ENCODE results near the gene TRIM3.

The TRIM3 gene

DNA sequence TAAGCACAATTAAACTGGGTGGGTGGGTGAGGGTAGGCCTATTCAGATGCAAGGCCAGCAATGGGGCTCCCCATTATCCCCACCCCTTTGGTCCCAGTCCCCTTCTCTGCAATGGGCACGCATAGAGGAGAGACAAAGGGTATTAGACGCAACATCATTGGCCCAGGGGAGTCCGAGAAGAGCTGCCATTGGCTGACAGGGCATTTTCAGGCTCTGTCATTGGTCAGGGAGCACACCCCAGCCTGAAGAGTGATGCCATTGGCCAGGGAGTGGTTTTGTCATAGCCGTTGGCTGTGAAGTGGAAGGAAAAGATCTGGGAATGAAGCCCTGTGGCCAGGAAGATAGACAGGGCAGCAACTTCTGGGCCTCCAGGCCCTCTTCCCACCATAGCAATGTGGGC, 2.8 kb upstream of the TRIM3 start:
- no peak for DNase-seq

DNA sequence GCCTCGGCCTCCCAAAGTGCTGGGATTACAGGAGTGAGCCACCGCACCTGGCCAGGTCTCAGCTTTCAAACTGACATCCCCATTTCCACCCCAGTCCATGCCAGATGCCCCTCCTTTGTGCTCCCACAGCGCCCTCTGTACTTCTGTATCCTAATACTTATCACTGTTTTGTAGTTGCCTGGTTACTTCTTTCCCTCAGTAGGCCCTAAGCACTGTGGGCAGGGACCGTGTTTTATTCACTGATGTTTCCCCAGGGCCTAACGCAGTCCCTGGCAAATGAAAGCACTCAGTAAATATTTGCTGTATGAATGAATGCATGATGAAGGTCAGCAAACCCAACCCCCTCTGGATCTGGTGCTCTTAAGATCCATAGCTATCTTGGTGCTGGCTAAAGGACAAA, 2.2 kb upstream of the TRIM3 start:
- no peak for DNase-seq

DNA sequence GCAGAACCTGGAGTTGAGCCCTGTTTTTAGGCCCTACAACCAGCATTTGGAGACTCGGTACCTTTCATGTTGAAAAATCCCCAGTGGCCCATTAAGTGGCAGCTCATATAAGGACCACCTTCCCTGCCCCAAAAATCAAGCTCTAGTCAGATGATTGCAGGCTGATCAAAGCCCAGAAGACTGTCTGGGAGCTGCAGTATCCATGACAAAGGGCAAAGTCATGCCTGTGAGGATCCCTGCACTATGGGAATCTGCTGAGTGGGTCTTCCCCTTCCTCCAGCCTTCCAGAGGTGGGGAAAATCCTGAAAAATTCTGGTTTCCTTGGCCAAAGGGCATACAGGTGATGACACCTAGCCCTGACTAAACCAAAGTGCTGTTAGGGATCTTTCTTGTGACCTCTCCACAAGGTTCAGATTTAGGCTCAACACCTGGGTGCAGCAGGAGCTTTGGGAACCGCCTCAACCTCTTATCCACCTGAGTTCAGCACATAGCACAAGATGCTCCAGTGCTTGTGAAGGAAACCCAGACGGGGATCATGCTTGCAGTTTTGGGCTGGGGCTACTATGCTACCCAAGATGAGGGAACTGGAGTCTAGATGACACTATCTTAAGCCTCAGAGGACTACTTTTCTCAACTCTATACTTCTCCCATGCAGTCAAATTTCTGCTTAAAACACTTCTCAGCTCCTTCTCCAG, 1.2 kb upstream of the TRIM3 start:
- DNase-seq = no peak

DNA sequence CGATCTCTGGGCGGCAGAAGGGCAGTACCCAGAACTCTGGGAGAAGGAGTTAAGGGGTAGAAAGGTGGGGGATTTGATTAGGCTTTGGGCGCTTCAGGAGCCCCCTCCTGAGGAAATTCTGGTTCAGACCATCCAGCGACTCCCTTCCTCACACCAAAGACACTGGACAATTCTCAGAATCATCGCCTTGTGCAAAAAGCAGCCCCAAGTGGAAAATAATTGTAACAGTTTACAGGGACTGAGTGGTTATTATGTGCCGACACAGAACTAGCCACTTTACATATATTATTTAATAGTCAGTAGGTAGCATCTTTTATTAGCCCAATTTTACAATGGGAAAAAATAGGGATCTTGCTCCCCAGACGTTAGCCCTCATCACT, 662 bp upstream of the TRIM3 start:
- no peak for DNase-seq

DNA sequence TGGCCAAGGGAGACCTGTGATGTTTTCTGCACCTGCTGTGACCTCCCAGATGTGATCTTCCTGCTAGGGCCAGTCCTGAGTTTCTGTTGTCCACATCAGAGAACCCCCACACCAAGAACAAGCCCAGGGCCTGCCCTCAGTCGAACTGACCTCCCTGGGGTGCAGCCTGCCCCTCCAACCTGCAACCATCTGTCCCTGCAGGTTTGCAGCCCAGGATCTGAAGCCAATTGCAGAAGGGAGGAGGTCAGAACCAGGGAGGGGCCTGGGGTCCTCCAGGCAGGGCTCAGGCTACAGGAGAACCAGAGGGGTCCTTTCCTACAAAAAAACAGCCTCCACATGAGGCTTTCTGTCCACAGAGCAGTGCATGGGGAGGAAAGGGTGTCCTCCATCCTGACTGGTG, 807 bp downstream of the TRIM3 start:
- DNase-seq = no peak

DNA sequence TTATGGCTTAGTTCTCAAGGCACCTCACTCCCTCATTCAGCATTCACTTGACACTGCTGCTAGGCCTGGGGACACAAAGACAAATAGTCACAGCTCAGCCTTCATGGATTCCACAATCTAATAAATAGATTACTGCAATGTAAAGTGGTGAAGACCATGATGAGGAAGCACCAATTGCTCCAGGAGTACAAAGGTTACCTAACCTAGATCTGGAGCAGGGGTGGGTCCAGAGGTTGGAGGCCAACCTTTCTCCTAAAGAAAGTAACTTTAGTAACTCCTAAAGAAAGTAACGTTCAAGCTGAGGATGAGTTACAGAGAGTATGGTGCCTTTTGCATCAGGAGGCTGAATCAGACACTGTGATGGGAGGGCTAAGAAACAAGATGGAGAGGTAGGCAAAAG, 4.1 kb downstream of the TRIM3 start:
- DNase-seq = no peak

DNA sequence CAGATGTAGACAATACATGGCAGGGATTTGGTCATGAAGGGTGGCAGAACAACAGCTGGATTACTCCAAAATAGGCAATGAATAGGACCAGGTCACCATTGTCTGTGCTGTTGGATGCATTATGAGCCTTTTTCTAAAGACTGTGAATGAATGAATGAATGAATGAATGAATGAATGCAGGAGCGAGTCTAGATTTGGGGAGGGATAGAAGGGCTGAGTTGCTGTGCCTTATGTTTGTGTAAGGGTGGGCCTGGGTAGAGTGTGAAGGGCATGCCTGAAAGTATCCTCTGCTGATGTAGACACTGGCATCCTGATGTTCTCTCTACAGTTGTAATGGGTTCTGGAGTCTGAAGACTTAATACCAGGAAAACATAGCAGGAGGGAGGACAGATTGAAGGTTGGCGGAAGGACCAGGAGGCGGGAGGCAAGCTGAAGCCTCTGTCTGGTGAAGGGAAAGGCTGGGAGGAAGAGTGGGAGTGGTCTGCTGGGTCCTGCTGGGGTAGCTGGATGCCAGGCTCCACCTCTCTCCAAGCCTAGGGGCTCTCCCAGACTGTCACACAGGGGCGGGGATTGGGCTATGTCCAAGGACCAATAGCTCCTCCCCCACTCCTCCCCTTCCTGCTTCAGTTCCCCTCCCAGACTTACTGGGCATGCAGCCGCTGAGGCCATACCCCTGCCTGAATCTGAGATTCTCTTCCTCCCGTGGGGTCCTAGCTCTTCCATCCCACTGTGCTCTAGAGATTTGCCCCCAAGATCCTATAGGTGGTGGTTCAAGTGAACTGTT, 4.8 kb downstream of the TRIM3 start:
- DNase-seq = peak; percentile 82

DNA sequence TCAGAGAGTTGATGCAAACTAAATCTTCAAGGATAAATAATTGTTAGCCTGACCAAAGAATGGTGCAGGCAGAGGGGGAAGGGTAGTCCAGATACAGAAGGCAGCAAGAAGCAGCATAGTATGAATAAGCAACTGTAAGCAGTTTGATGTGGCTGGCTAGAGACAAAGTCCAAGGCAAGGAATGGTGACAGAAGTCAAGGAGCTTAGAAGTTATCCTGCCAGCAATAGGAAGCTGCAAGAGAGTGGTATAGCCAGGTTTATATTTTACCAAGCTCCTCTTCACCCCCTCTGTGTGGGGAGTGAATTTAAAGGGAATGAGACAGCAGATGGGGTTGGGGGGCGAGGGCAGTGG, 14.7 kb downstream of the TRIM3 start:
- DNase-seq = no peak

DNA sequence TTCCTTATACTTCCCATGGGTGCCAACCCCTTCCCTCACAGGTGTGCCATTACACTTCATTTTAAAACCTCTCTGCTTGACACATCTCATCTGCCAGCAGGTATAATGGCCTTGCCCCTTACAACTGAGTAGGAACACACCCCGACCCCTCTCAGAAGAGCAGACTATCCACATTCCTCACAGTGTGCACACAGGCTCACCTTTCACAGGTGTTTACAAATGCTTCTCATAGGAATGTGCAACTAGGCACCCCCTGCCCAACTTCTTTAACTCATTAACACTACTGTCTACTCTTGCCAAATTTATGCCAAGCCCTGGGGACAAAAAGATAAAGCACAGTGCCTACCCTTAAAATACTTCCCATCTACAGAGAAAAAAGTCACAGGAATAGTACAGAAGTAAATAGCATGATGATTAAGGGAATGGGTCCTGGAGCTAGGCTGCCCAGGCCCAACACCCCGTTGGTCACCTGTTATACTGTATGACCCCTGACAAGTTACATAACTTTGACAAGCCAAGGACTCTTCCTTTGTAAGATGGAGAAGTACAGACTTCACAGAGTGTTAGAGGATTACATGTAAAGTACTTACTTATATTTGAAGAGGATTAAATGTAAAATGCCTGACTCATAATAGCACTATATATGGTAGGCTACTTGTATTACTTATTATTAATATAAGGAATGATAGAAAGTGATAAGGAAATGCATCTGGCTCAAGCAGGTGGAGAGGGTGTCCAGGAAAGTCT, 15.2 kb downstream of the TRIM3 start:
- DNase-seq = no peak

DNA sequence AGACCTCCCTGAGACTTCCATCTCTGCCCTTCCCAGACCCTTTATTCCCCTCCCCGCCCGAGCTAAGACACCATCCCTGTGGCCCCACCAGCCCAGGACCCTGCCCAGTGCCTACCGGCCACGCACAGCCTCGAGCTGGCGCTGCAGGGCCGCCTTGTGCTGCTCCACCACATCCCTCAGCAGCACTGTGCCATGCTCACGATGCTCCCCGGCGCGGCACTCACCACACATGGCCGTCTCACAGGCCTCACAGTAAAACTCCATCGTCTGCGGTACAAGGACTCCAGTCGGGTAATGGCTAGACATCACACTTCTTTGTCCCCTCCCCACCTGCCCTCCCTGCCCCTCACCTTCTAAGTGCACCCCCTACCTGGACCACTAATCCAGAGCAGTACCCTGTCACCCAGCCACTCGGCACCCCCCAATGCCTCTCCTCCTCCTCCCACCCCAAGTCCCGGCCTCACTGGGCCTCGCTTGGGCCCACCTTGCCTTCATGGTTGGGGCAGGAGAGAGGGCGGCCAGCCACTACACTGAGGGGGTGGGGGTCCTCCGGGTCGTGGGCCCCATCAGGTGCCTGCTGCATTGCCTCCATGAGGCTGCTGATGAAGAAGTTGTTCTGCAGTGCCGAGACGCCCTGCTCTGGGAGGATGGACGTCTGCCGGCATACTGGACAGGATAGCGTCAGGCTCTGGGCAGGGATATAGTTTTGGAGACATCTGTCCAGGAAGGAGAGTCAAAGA, 16.0 kb downstream of the TRIM3 start:
- no peak for DNase-seq

DNA sequence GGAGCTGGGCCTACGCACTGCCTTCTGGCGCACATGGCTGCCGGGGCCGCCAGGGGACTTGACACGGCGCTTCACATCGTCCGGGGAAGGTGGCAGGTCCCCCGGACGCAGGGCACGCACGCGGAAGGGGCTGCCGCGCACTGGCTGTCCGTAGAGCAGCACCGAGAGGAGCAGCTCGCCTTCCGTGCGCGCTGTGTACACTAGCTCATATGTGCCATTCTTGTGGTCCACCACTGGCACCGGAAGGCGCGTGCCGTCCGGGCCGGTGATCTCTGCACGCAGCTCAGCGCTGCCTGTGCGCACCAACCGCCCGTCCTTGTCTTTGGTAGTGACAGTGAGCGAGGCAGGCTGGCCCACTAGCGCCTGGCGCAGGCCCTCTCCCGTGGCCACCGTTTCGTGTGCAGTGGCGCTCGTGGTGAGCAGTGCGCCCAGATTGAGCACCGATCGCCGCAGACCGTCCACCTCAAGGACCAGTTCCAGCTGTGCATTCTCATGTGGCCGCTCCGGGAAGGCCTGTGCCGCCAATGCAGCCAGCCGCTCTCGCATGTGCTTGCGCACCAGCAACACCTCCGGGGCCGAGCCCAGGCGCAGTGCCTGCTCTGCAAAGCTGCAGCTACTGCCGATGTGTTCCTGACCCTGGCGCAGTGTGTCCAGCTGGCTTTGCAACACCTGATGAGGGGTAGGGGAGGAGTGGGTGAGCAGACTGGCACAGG, 17.2 kb downstream of the TRIM3 start:
- DNase-seq = no peak

DNA sequence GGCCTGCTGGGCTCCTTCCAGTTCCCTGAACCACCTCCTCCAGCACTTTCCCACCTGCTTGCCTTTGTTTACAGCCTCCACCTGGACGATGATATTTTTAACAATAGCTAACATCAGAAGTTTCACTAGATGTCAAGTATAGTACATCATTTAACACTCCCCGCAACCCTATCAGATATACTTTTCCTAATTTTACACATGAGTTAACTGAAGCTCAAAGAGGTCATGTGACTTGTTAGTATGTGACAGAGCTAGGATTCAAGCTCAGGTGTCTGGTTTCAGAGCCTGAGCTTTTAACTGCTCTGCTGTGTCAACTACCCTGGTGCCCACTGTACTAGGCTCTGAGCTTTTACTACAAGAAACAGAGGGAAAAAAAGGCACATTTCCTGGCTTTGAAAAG, 18.7 kb downstream of the TRIM3 start:
- DNase-seq = no peak

DNA sequence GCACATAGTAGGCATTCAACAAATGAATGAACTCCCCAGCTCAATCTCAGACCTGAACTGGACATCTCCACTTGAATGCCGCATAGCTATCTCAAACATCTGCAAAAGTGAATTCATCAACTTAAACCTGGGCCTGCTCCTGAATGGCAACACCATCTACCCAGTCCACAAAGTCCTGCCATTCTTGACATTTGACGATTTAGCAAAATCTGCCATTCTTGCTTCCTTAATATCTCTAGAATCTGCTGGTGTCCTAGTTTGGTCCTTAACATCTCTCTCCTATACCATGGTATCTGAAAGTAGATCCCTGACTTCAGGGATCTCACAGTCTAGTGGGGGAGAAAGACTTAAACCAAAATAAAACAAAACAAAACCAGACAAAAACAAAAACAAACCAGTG, 20.6 kb downstream of the TRIM3 start:
- no peak for DNase-seq

DNA sequence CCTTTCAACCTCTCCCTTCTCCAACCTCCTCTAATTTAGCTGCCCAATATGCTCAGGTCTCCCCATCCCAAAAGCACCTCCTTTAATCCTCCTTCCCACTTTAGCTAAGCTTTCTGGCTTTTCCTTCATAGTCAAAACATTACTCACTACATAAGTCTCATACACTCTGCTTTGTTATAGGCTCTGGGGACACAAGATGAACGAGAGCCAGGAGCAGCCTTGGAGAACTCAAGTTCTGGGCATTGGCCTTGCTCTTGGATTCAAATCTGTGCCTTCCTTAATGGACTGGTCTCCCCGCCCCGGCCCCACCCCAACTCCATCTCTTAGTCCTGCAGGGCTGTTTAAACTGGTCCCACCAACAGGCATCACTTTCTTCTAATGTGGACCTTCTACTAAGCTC, 21.5 kb downstream of the TRIM3 start:
- DNase-seq = no peak

DNA sequence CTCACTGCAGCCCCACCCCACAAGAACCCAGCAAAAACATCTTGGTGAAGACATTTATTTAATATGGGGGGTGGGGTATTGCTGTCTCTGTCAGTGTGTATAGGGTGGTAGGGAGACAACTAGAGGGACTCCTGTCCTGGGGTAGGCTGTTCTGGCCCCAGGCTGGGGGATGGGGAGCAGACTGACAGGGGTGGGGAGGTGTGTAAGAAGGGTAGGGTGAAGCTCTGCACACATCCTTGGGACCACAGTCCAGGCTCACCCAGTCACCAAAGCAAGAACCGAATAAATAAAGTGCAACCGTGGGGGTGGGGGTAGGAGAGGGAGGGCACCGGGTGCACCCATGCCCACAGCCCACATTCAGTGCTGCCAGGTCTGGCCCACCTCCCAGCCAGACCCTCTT, 25.2 kb downstream of the TRIM3 start:
- DNase-seq = no peak

DNA sequence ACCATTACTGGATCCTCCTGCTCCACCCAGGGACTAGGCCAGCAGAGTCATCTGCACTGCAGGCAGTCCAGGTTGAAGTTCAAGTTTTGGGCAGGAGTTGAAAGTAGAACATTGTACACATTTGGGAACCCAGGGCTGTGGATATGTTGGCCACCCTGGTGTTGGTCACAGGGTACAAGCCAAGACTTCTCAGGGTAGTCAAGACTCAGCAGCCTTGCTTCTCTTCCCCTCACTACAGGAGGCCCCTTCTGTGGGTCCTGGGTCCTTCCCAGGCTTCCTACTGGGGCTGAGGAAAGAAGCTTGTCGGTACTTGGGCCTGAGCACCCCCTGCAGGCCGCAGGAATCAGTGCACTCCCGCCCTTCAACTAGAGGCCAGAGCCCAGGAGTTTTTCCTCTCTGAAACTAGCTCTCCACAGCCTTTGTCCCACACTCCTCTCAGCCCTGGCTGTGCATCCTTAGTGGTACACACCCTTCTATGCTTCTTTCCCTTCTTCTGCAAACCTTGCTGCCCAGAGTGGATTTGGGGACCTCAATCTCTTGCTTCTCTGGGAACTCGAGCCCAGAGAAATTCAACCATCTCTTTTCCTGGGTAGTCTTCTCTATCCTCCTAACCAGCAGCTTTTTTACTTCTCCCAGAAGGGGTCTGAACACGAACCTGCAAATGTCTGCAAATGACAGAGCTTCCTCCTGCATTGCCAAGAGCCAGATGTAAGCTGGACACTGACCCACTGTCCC, 30.3 kb downstream of the TRIM3 start:
- DNase-seq = peak; percentile 51

DNA sequence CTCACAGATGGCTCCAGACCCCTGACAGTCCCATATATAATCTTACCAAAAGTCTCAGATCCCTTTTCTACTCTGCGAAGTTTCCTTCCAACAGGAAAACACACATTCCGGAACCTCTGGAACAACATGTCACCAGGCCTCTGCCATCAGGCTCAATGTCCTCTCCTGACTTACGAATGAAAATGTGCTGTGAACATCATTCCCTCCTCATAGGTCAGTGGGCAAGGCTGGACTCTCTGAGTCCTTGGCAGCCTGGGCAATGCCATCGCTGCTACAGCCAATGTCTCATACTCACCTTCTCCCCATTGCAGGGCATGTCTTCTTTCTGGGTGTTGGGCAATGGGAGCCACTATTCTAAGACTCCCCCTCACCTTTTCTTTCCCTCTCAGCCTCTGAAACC, 31.3 kb downstream of the TRIM3 start:
- DNase-seq = no peak

DNA sequence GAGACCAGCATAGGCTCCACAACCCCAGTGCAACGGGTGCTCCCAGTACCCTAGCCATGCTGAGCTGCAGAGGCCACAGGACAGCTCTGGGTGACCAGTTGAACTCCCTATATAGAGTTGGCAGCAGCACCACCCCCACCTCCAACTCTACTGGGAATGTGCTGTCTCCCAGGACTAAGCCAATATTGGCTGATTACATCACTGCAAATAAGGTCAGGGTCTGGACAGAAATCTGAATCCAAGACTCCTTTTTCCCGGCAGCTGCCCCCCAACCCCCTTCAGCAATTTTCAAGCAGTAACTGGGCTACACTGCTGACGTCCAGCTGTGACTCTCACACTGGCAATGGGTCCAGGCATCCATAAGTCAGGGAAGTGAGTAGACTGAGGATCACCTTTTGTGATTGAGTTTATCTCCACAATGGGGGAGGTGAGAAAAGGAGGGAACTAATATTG, 32.8 kb downstream of the TRIM3 start, which contains the start of gene HPX:
Gene HPX, minus strand, starts transcription at position 82 of the 453 bp plus-strand sequence. Its CDS starts 24 bp downstream, at position 58.
- DNase-seq = no peak

DNA sequence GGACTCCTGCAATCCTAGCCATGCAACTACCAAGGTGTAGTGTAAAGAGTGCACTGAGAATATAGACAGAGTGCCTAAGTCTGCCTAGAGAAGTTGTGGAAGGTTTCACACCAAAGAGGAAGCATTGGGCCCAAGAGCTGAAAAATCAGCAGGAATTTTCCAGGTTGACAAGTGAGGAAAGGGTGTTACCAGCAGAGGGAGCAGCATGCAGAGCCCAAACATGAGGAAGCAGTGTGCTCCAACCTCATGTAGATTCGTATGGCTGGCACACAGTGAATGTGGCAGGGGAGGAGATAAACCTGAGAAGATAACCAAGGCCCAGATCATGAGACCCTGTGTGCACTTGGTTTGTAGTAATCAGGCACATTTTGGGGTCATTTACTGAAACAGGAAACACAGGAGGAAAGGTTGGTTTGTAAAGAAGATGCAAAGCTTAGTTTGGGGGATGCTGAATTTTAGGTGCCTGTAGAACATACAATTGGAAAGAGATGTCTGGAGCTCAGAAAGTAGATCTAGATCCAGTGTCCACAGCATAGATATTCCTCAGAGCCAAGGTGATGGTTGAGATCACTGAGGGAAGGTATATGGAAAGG, 34.7 kb downstream of the TRIM3 start:
- DNase-seq = peak; percentile 81

DNA sequence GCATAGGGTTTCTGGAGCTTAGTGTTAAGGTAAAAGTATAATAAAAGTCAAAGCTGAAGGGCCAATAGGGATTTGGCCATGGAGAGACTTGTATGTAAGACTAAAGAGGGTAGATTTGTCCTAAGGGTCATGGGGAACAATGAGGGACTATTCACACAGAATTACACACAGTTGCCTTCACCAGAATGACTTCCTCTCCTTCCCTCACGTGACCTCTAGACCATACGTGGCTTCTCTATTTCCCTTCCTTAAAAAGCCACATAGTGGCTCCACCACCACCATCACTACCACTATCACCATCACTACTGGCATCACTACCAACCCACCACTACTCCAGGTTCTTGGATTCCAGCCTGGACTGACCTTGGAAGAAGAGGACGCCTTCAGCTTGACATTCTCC, 35.7 kb downstream of the TRIM3 start:
- no peak for DNase-seq

DNA sequence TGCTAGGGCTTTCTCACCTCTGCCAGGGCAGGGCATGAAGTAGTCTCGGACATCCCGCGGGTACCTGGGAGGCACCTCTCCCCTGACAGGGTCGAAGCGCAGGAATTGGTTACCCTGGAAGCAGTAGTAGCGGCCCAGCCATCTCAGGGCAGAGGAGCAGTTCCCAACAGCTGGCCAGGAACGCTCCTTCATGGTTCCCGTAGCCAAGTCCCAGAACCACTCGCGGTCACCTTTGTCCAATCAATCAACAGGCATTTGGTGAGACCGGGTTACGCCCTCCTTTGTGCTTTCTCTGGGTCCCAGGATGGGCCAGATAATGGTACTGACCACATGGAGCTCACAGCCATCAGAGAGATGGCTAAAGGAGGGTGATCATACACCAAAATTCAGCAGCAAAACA, 36.3 kb downstream of the TRIM3 start:
- no peak for DNase-seq

Measured in hematopoietic multipotent progenitor cell treated with erythropoietin and hydrocortisone succinate and interleukin-3 and kit ligand, for 8 days (in vitro differentiated cells).